HepG2 (cell line): ENCODE measurements around the gene TOMM22. TPM values are rescaled to one million over a fixed set of nuclear protein-coding genes. Genes with fewer than 3 reads are reported as not detected.

Source experiments
- ATF4 ChIP-seq, 2 experiments: fragments of 450-650 bp in 1 of 2; sonication (generic) in 1 of 2; formaldehyde crosslinking; IDR thresholded peaks; 2 replicates each; pipeline versions ENCODE4 v1.5.0 to v1.8.0; 2020 to 2022; ENCODE audit warnings: mild to moderate bottlenecking in 1 of 2, missing genetic modification reagents in 1 of 2
- ELF3 ChIP-seq: IDR thresholded peaks from 2 replicates; pipeline ENCODE4 v1.6.1; 2016; ENCODE audit warnings: missing genetic modification reagents, missing compliant biosample characterization
- KAT7 ChIP-seq: IDR thresholded peaks from 2 replicates; pipeline ENCODE4 v1.6.1; 2018; ENCODE audit warnings: borderline replicate concordance, missing compliant biosample characterization
- MLX ChIP-seq: IDR thresholded peaks from 2 replicates; pipeline ENCODE4 v1.6.1; 2016
- PAXIP1 ChIP-seq: sonication (generic); formaldehyde crosslinking; conservative IDR thresholded peaks from 2 replicates; pipeline ENCODE4 v1.4.0; 2020; ENCODE audit warnings: mild to moderate bottlenecking, missing genetic modification reagents, moderate library complexity
- PLRG1 ChIP-seq: fragments of 450-650 bp; conservative IDR thresholded peaks from 2 replicates; pipeline ENCODE4 v1.6.1; 2016
- PRDM10 ChIP-seq: sonication (generic); formaldehyde crosslinking; IDR thresholded peaks from 2 replicates; pipeline ENCODE4 v1.4.0; 2020; ENCODE audit warnings: low read depth, missing genetic modification reagents
- TSC22D2 ChIP-seq: sonication (generic); formaldehyde crosslinking; IDR thresholded peaks from 2 replicates; pipeline ENCODE4 v1.5.1; 2020; ENCODE audit warnings: missing genetic modification reagents, mild to moderate bottlenecking, borderline replicate concordance
- YEATS2 ChIP-seq: sonication (generic); formaldehyde crosslinking; IDR thresholded peaks from 2 replicates; pipeline ENCODE4 v1.4.0; 2020; ENCODE audit warnings: missing genetic modification reagents, borderline replicate concordance
- ZFP91 ChIP-seq: sonication (generic); formaldehyde crosslinking; IDR thresholded peaks from 2 replicates; pipeline ENCODE4 v1.9.0; 2022; ENCODE audit warnings: missing genetic modification reagents, mild to moderate bottlenecking, borderline replicate concordance
- ZNF333 ChIP-seq: sonication (generic); formaldehyde crosslinking; IDR thresholded peaks from 2 replicates; pipeline ENCODE4 v1.4.0; 2020; ENCODE audit warnings: mild to moderate bottlenecking, missing genetic modification reagents, borderline replicate concordance
- ZNF552 ChIP-seq: sonication (generic); formaldehyde crosslinking; IDR thresholded peaks from 2 replicates; pipeline ENCODE4 v1.9.0; 2022; ENCODE audit warnings: missing genetic modification reagents, mild to moderate bottlenecking, borderline replicate concordance
- ZNF761 ChIP-seq: sonication (generic); formaldehyde crosslinking; conservative IDR thresholded peaks from 2 replicates; pipeline ENCODE4 v1.4.0; 2020; ENCODE audit warnings: mild to moderate bottlenecking, missing genetic modification reagents
- ZNF775 ChIP-seq: sonication (generic); formaldehyde crosslinking; IDR thresholded peaks from 2 replicates; pipeline ENCODE4 v1.4.0; 2020; ENCODE audit warnings: missing genetic modification reagents, mild to moderate bottlenecking, moderate library complexity, borderline replicate concordance
- ZNF891 ChIP-seq: sonication (generic); formaldehyde crosslinking; IDR thresholded peaks from 2 replicates; pipeline ENCODE4 v1.5.0; 2020; ENCODE audit warnings: mild to moderate bottlenecking, missing genetic modification reagents
- ZSCAN5A ChIP-seq: sonication (generic); formaldehyde crosslinking; IDR thresholded peaks from 2 replicates; pipeline ENCODE4 v1.8.0; 2022; ENCODE audit warnings: mild to moderate bottlenecking, missing genetic modification reagents, borderline replicate concordance
- polyA plus RNA-seq, 8 experiments: library from polyadenylated mRNA; depleted of rRNA in 3 of 8; stranded (reverse) in 7 of 8; unstranded in 1 of 8; fragments of >200 nt; fragmentation: Illumina TruSeq in 4 of 8; extraction: Trizol in 4 of 8; gene quantifications; 2 replicates each; pipeline versions ENCODE4 v1.2.1 to v1.2.3, GENCODE V29; 2011 to 2016; ENCODE audit warnings: low read depth in 4 of 8, missing spikeins in 1 of 8, mixed read lengths in 1 of 8; ENCODE audit not compliant: insufficient read depth in 1 of 8
- total RNA-seq, 5 experiments: library from RNA; depleted of rRNA; stranded (reverse); fragments of >200 nt; fragmentation: Illumina TruSeq; extraction: Trizol; gene quantifications; 2 replicates each; pipeline ENCODE4 v1.2.3, GENCODE V29; 2016; ENCODE audit warnings: low read depth in 1 of 5

TOMM22 gene
- total and polyA plus RNA-seq, 2 of the 13 experiments (the other 11 are each of a cell fraction or from before 2014, with no cell fraction given) = 46.9 to 118 TPM

GRCh38 chr22:38696606-38697424 lies 15.1 kb downstream of the TOMM22 start (continued):
- no peak; the same call in 1 of the 2 replicates for TF ChIP-seq PAXIP1
- no peak for TF ChIP-seq ZSCAN5A
- no peak for TF ChIP-seq MLX (CRISPR knock-in tag)
- no peak for TF ChIP-seq ELF3
- no peak for TF ChIP-seq ZNF552 (CRISPR knock-in tag)
- TF ChIP-seq PLRG1 = no peak
- no peak for TF ChIP-seq PRDM10
- TF ChIP-seq KAT7 (CRISPR knock-in tag) = no peak
- TF ChIP-seq YEATS2 (CRISPR knock-in tag) = peak; percentile 35; the same call in 1 of the 2 replicates
- peak; percentile 99 for TF ChIP-seq ZNF775 (CRISPR knock-in tag)
- TF ChIP-seq TSC22D2 = no peak
- TF ChIP-seq ZNF333 (CRISPR knock-in tag) = no peak
- TF ChIP-seq ATF4 (CRISPR knock-in tag; IDR thresholded peaks at IDR 0.05) = no peak
- TF ChIP-seq ZNF761 = no peak
- no peak for TF ChIP-seq ZNF891 (CRISPR knock-in tag)
- no peak for TF ChIP-seq ZFP91 (CRISPR knock-in tag)
